ENCODE results near the gene LIMK1.

- no peak for TF ChIP-seq CTCF (IDR thresholded peaks at IDR 0.05; ENCODE audit: low read length)
- TF ChIP-seq EZH2 (optimal IDR thresholded peaks at IDR 0.05; ENCODE audit: low read depth, low read length) = no peak
- TF ChIP-seq EZH2phosphoT487 (IDR thresholded peaks at IDR 0.05; ENCODE audit: low read length) = no peak
Observed at GRCh38 chr7:74063223-74063641, 20.4 kb upstream of the LIMK1 start.
